HuH-7 (cell line): ENCODE data around the gene SPHK1.

Experiments used
- DNase-seq: peaks from one replicate; pipeline ENCODE4 v3.0.0; 2011; ENCODE audit warnings: low spot score

SPHK1 gene

DNA sequence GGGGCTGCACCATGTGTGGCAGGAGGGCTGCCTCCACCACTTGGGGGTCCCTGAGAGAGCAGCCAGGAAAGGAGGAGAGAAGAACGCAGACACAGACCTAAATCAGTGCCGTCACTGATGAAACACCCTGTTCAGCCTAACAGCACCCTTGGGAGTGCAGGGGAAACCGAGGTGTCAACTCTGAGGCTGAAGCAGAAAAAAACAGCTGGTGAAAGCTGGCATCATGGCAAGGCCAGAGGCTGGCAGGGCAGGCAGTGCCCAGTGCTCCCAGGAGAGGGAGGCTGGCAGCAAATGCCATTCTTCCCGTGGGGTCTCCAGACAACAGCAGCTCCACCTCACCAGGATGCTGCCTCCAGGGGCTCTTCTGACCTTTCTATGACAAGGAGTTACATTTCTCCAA is 23.1 kb downstream of the SPHK1 start:
- DNase-seq, result no peak

DNA sequence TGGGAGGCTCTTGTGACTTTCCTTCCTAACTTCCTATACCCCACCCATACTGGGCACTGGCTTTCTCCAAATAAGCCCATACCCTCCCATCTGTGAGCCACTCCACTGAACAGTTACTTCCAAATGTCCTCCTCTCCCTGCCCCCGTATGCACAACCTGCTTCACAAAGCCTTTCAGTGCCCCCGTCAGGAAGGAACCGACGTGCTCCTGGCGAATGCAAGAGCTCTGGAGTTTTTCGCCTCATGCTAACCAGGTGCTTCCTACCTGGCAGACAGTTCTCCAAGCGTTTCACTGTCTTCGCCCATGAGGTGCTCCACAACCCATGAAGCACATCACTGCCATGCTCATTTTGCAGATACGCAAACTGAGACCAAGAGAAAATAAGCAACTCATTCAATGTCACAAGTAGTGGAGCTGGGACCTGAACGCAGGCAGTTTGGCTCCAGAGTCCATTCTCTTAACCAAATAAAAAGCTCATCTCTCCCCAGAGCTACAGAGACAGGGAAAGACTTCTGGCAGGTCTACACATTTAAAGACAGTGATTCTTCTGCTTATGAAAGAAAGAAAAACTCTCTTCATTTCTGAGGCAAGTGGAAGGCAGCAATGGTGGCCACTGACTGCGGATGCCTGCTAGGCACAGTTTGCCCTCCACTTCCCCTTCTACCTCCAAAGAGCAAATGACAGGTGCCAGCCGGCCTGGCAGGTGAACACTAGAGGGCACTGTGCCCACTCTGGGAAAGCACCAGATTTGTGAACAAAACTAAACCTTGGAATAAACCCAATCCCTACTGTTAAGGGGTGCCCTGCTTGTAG is 23.8 kb downstream of the SPHK1 start:
- DNase-seq, result peak; percentile 69

- no peak for DNase-seq
Measured at GRCh38 chr17:76410328-76410965, 26.0 kb downstream of the SPHK1 start.

DNA sequence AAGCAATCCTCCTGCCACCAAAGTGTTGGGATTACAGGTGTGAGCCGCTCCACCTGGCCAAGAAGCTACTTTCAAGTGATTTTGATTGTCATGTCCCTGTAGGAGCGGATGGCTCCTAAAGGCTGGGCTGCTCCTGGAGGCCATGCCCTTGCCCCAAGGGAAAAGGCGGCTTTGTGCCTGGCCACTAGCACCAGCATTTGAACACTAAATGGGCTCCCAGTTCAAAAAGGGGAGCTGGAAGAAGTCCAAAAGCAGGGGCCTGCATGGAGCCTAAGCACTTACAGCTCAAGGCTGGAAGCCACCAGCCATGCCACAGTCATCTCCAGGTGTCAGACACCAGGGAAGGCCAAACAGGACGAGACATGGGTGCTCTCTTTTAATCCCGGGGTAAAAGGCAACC is 26.8 kb downstream of the SPHK1 start:
- DNase-seq, result no peak

DNA sequence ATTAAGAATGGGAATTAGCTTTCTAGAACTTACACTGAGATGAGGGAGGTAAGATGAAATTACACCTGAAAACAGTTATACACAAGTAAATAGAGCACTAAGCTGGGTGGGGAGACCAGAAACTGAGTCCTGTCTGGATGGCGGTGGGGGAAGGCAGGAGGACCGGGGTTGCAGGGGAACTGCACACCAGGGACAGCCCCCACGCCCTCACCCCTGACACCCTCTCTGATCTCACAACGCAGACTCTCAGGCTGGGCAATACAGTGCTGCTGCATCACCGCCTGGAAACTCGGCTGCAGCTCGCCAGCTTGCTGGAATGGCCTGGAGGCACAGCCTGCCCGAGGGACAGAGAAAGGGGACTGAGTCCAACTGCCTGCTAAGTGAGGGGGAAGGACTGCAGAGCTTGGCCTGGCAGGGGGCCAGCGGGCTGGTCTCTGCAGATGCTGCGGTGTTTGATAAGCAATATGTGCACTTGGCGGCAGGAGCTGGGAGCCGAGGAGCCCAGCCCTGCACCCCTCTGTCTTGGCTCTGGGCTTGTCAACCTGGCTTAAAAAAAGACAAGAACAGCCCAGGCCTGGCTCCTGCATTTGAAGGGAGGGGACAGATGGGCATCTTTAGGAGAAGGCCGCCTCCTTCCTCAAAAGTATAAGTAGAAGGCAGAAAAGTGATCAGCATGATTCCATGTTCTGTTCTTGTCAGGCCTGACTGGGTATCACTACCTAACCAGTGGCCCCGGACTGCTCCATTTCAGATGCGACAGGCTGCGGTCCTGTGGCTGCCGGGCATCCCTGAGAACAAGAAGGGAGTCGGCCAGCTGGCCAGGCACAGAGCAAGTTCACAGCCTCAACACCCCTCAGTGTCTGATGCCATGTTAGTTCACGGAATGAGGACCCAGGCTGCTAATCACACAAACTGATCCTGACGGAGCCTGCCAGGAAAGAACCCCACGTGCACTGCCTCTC is 30.2 kb downstream of the SPHK1 start:
- DNase-seq, result no peak

- no peak for DNase-seq
Measured at GRCh38 chr17:76415786-76416185, 31.4 kb downstream of the SPHK1 start.

DNA sequence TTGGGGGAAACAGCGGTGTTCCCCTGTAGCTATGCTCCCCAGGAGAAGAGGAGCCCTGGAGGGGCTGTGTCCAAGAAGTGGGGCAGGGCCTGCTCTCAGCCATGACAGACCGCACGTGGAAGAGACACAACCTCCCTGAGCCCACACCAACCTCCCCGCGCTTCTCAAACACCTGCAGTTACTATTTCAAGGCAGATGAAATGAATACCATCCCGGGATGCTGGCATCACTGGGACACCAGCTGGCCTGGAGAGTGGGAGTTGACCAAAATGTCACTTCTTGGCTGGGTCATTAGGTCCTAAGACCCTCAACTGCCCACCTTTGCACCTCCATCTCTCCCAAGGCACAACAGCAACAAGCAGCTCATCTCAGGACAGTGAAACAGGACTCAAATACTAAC is 32.0 kb downstream of the SPHK1 start:
- no peak for DNase-seq

- DNase-seq, result no peak
Measured at GRCh38 chr17:76416899-76417298, 32.5 kb downstream of the SPHK1 start.

GRCh38 chr17:76417499-76418143 is 33.2 kb downstream of the SPHK1 start:
- no peak for DNase-seq

- no peak for DNase-seq
Measured at GRCh38 chr17:76419576-76420260, 35.3 kb downstream of the SPHK1 start.

- DNase-seq, result no peak
Measured at GRCh38 chr17:76420356-76421043, 36.1 kb downstream of the SPHK1 start.

GRCh38 chr17:76421044-76421407 is 36.6 kb downstream of the SPHK1 start:
- DNase-seq, result no peak

GRCh38 chr17:76422406-76422805 is 38.0 kb downstream of the SPHK1 start:
- DNase-seq, result no peak

GRCh38 chr17:76422860-76423259 is 38.5 kb downstream of the SPHK1 start:
- DNase-seq, result no peak

DNA sequence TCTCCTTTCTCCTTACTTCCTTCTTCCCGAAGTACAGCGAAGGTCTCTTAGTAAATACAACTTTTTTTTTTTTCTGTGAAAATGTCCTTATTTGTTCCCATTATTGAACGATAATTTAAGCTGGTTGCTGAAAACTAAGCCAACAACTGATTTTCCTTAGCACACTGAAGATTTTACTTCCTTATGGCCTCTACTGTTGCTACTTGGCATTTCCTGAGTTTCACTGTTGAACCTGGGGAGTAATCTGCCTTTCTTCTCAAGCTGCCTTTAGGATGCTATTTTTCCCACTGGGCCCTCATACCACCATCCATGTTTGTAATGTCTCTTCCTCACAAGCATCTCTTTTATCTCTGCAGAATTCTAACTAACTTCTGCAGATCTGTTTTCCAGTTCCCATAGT is 42.4 kb downstream of the SPHK1 start:
- no peak for DNase-seq

- no peak for DNase-seq
Measured at GRCh38 chr17:76427501-76428231, 43.3 kb downstream of the SPHK1 start.

DNA sequence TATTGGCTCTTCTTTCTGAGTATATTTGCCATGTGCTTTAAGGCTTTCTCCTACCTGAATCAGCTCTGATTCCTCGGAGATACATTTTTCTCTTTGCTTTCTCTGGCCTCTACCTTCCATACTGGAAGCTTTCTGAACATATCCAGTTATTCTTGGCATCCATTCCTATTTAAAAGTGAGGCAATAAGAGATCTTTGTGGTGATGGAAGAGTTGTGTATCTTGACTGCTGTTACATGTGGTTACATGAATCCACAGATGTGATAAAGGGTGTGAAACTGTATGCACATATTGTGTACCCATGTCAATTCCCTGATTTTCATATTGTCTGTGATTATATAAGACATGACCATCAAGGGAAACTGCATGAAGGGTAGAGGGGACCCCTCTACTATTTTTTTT is 44.1 kb downstream of the SPHK1 start:
- DNase-seq, result no peak

GRCh38 chr17:76431509-76431908 is 47.1 kb downstream of the SPHK1 start:
- DNase-seq, result no peak

DNA sequence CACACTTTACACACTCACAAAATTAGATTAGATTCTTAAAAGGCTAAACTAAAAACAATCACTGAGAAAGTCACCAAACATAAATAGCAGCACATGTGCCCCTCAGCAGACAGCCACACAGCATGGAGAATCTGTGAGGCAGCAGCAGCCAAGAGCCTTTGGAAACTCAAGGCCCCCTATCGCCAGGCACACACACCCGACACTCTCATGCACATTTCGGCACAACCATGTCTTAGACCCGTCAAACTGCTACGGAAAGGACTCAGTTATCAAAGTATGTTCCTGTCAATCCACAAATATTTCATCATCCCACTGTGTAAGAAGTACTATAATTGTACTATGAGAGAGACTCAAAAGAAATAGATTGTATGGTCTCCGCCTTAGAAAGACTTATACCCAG is 47.6 kb downstream of the SPHK1 start:
- DNase-seq, result no peak

GRCh38 chr17:76432712-76433336 is 48.4 kb downstream of the SPHK1 start:
- no peak for DNase-seq
